Bronchial epithelial cell (primary cell): ENCODE results near the gene GID4. TPM values are rescaled to one million over a fixed set of nuclear protein-coding genes. Genes with fewer than 3 reads are reported as not detected.

Experiments
- DNase-seq: peaks from one replicate; pipeline ENCODE4 v3.0.0-alpha.2; 2010; ENCODE audit warnings: low read depth
- FAIRE-seq: peaks from 2 replicates; lab custom pipeline; 2011; peaks lifted over from hg19 to GRCh38; lab: Jason Lieb, UNC
- H3K27me3 ChIP-seq: 2 replicates; pipeline ENCODE4 v1.5.1; 2011; ENCODE audit warnings: low read length; ENCODE audit not compliant: control insufficient read depth, insufficient read depth
- H3K36me3 ChIP-seq: 2 replicates; pipeline ENCODE4 v1.5.1; 2011; ENCODE audit warnings: low read length; ENCODE audit not compliant: control insufficient read depth, insufficient read depth
- H3K4me3 ChIP-seq: 2 replicates; pipeline ENCODE4 v1.5.1; 2011; ENCODE audit warnings: mild to moderate bottlenecking, low read depth, low read length, control low read depth
- total RNA-seq: library from RNA; depleted of rRNA; stranded (reverse); fragments of >200 nt; gene quantifications from 2 replicates; pipeline ENCODE4 v1.2.1, GENCODE V29; 2014
- TF ChIP-seq, protein P1 (sequence below): IDR thresholded peaks from 2 replicates; pipeline ENCODE4 v1.5.1; 2011; ENCODE audit warnings: mild to moderate bottlenecking, moderate library complexity, low read length, control low read depth, inconsistent platforms; ENCODE audit not compliant: insufficient read depth, severe bottlenecking

Gene GID4
- total RNA-seq, 1 donor from 2014 or later: 5.3 TPM

DNA sequence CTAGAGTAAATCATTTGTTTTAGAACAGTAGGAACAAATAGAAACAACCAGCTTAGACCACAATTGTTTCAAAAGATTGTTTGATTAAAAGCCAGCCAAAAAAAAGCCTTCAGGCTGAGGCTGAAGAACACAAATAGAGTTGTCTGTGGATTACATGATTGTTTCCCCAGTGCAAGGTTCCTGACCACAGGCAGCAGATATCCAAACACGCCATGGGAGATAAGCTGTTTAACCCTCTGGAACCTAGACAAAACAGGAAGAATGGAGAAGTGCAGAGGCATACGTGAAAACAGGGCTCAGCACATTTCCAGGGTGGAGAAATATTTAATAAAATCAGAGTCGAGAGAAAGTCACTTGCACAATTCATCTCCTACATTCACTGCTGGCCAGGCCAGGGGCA lies 21.2 kb upstream of the GID4 start:
- DNase-seq (no peak), FAIRE-seq (no peak)
- peaks cover 10% of the 10 kb centered on the region for H3K36me3 ChIP-seq
- H3K27me3 ChIP-seq: no peaks in the 10 kb centered on the region
- no peak overlapping the region for H3K4me3 ChIP-seq
- TF ChIP-seq, protein P1, sequence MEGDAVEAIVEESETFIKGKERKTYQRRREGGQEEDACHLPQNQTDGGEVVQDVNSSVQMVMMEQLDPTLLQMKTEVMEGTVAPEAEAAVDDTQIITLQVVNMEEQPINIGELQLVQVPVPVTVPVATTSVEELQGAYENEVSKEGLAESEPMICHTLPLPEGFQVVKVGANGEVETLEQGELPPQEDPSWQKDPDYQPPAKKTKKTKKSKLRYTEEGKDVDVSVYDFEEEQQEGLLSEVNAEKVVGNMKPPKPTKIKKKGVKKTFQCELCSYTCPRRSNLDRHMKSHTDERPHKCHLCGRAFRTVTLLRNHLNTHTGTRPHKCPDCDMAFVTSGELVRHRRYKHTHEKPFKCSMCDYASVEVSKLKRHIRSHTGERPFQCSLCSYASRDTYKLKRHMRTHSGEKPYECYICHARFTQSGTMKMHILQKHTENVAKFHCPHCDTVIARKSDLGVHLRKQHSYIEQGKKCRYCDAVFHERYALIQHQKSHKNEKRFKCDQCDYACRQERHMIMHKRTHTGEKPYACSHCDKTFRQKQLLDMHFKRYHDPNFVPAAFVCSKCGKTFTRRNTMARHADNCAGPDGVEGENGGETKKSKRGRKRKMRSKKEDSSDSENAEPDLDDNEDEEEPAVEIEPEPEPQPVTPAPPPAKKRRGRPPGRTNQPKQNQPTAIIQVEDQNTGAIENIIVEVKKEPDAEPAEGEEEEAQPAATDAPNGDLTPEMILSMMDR: no peak

DNA sequence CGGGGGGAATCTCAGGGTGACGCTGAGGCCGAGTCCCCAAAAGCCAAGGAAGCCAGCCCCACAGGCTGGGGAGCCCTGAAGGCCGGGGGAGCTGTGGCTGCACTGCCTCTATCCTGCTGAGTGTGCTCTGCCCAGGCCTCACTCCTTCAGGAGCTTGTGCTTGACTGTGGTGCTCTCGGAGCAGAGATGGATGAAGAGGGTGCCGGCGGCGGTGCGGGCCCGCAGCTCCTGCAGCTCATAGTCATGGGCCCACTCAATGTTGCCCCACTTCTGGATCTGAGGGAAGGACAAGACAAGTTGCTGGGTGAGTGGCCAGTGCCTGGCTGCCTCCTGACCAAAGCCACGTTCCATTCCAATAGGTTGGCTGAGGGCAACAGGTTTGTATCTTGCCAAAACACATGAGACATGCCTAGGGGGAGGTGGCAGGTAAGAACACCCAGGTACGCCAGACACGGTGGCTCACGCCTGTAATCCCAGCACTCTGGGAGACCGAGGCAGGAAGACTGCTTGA lies 20.7 kb upstream of the GID4 start:
- TF ChIP-seq, protein P1: no peak
- Histone ChIP-seq H3K27me3 (no peaks in the 10 kb centered on the region), H3K36me3 (peaks cover 10% of the 10 kb centered on the region), H3K4me3 (no peak overlapping the region)
- FAIRE-seq (no peak), DNase-seq (no peak)

DNA sequence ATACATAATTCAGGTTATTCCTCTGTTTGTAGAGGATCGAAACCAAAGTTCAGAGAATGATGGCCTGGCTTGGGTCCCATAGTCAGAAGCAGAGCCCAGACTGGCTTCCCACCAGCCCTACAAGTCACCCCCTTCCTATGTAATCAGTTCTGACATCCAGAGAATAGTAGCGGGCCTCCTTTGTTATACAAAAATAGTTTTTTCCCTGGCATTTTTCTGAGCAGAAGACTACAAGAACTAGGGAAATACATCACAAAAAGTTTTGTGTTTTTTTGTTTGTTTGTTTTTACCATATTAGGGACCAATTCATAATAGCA lies 19.4 kb upstream of the GID4 start:
- Histone ChIP-seq H3K27me3 (no peaks in the 10 kb centered on the region), H3K36me3 (peaks cover 10% of the 10 kb centered on the region), H3K4me3 (no peak overlapping the region)
- DNase-seq: no peak
- TF ChIP-seq, protein P1: no peak
- FAIRE-seq: no peak

DNA sequence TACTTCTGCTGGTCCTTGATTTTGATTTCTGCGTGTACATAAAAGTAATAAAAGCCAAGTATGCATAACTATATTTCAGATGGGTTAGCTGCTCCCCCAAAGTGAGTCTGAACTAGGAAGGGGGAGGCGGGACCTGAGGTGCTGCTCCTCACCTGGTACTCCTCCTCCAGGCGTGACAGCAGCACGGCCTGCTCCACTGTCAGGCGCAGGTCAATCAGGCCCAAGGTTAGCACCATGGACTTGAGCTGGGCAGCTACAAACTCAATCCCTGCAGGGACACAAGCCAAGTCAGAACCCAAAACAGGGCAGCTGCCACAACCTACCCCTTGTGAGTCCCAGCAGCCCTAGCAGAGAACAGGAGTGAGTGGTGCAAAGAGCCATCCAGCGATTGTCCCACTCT lies 18.2 kb upstream of the GID4 start:
- no peak for DNase-seq
- Histone ChIP-seq H3K27me3 (no peaks in the 10 kb centered on the region), H3K36me3 (peaks cover 6% of the 10 kb centered on the region), H3K4me3 (no peak overlapping the region)
- FAIRE-seq: peak; percentile 18
- TF ChIP-seq, protein P1: no peak

DNA sequence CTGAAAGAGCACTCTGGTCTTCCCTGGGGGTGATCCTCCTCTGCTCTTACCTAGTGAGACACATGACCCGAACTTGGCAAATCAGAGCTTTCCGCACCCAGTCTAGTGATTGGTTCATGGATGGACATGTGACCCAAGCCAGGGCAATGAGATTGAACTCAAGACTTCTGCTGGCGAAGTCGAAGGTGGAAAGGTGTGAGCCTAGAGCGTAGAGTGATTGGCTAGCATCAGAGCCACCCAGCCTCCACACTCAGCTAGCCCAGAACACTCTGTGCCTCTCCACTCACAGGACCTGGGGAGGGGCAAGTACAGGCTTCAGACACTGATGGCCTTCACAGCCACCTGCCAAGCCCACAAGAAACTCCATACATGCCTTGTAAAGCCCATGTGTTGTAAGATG lies 17.8 kb upstream of the GID4 start:
- H3K27me3 ChIP-seq: no peaks in the 10 kb centered on the region
- DNase-seq: no peak
- TF ChIP-seq, protein P1: no peak
- FAIRE-seq: peak; percentile 62
- H3K4me3 ChIP-seq: no peak overlapping the region
- H3K36me3 ChIP-seq: peaks cover 6% of the 10 kb centered on the region

DNA sequence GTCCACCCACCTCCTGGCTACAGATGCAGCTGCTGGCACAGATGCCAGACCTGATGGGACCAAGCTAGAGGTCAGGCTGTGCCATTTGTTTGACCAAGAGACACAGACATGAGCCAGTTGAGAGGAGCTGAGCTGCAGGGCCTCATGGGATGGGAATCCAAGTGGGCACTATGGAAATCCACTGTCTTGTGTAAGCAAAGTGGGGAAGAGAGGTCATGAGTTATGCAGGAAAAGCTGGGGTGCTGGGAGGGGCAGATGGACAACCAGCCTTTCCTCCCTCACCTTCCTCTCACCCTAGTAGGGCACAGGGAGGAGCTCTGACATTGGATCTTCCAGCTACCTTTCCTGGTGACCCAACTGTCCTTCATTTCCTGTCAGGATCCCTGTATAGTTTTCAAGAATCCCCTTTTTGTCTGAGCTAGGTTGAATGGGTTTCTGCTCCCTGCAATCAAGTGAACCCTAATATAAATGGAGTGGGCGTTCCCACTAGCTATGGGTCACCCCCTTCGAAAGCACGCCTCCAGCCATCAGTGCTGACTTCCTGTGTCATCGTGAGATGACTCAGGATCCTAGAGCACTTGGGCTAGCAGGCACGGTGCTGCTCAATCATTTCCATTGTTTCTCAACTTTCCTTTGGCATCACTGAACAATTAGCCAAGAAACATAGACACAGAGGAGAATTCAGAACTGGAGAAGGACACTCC lies 13.8 kb upstream of the GID4 start:
- FAIRE-seq: peak; percentile 88

More for the DNA sequence above, 13.8 kb upstream of the GID4 start:
- H3K4me3 ChIP-seq: no peak overlapping the region
- peak; percentile 85 for DNase-seq
- no peaks in the 10 kb centered on the region for H3K27me3 ChIP-seq
- peaks cover 5% of the 10 kb centered on the region for H3K36me3 ChIP-seq
- TF ChIP-seq, protein P1: no peak
